Urinary bladder (tissue), 4 donors: ENCODE measurements around the gene EXOC6B. TPM values are rescaled to one million over a fixed set of nuclear protein-coding genes. Genes with fewer than 3 reads are reported as not detected.
A peak's percentile ranks its signal among the peaks of the same experiment; 100 is the strongest.

ENCODE experiments used
- DNase-seq: peaks from one replicate; pipeline ENCODE4 v3.0.0-alpha.2; 2015; ENCODE audit errors: extremely low spot score
- H3K27ac ChIP-seq: one replicate; pipeline ENCODE4 v1.5.1; 2013; ENCODE audit warnings: low read depth, mild to moderate bottlenecking, moderate library complexity
- H3K36me3 ChIP-seq: one replicate; pipeline ENCODE4 v1.6.1; 2013; ENCODE audit warnings: mild to moderate bottlenecking, moderate library complexity; ENCODE audit not compliant: insufficient read depth
- H3K4me1 ChIP-seq: one replicate; pipeline ENCODE4 v1.6.1; 2013; ENCODE audit warnings: mild to moderate bottlenecking, moderate library complexity; ENCODE audit not compliant: insufficient read depth
- H3K4me3 ChIP-seq: one replicate; pipeline ENCODE4 v1.5.1; 2013; ENCODE audit warnings: low read depth, low read length
- WGBS: extraction: QIAGEN DNeasy Blood & Tissue Kit; methylation state at CpG from one replicate; pipeline ENCODE4 v1.1.7; 2013; 5-methylcytosine and 5-hydroxymethylcytosine counted together
- polyA plus RNA-seq: library from polyadenylated mRNA; stranded (reverse); fragments of 200-250 nt; gene quantifications from one replicate; pipeline ENCODE4 v1.2.3, GENCODE V29; 2013
- total RNA-seq: library from RNA; depleted of rRNA; stranded (reverse); fragments of >200 nt; gene quantifications from one replicate; pipeline ENCODE4 v1.2.3, GENCODE V29; 2014
- donor health status: healthy with polysubstance abuse.
- donor health status: healthy.

The EXOC6B gene
- total and polyA plus RNA-seq, 2 donors = 14.5 to 47.6 TPM

DNA sequence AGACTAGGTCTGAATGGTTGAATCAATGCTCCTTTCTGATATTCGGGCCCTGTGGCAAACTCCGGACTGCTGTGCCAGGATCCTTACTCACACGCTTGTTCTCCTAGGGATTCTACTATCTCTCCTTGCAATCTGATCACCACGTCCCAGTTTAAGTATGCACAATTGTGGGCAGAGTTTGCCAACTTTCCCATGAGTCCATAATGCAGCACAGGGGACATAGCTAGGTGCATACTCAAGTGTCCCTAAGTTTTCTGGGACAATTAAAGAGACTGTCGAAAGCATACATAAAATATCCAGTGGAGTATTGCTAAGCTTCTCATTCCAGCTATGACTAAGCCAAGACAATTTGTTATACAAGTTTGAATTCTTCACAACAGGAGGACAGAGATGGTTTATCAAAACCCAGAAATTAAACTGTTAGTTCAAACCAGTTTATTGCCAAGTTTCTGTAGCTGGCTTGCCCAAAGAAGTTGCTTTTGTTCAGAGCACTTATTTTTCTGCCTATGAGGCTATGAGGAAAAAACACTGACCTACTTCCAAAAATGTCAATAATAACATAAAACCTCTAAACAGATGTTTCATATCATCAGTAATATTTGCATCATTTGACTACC is 136.1 kb downstream of the EXOC6B start:
- H3K4me3 ChIP-seq = no peak overlapping the region
- no peaks in the 10 kb centered on the region for H3K4me1 ChIP-seq
- DNase-seq = no peak
- no peak overlapping the region for H3K27ac ChIP-seq
- WGBS = 52% methylated on average over 5 of the region's 5 CpGs
- H3K36me3 ChIP-seq = no peaks in the 10 kb centered on the region

DNA sequence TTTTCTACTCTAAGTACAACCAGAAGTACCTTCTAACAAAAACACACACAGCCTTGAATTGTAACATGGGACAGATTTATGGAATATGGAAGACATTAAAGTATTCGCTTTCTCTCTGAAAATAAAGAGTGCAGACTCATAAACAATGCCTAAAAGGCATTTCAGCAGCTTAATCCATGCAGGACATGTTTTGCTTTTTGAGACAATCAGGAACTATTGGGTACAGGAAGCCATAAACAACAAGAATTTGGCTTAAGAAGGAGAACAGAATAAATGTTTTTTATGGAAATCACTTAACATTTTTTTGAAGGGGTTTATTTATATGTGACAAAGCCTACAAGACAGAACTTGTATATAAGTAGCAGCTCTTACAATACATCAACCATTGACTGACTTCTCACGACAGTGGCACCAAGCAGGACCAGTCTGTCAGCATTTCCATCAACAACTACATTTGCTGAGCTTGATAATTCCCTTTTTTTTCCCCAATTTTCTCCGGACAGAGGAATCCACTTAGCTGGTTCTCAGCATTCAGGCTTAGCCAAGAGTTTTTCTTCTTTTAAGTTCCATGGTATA is 140.1 kb downstream of the EXOC6B start:
- no peaks in the 10 kb centered on the region for H3K4me1 ChIP-seq
- H3K27ac ChIP-seq = no peak overlapping the region
- DNase-seq = peak; percentile 28
- WGBS = 65% methylated on average over 3 of the region's 3 CpGs
- no peaks in the 10 kb centered on the region for H3K36me3 ChIP-seq
- H3K4me3 ChIP-seq = no peak overlapping the region

DNA sequence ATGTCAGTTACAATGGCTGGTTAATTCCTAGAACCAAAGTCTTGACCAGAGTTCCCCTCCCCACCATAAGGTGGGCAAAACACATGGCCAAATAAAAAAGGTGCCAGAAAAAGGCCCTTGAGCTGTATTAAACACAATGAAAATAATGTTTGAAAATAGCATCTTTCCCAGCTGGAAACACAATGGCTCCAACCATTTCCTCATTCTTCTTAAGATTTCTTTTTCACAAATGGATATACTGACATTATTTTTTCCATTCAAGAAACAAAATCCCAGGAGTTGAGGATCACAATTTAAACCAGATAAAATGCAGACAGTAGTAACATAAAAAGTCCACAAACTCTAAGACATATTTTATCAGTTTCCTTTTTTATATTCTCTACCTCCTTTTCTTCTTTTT is 143.8 kb downstream of the EXOC6B start:
- H3K27ac ChIP-seq = no peak overlapping the region
- H3K4me1 ChIP-seq = no peaks in the 10 kb centered on the region
- DNase-seq = no peak
- no peaks in the 10 kb centered on the region for H3K36me3 ChIP-seq
- H3K4me3 ChIP-seq = no peak overlapping the region

DNA sequence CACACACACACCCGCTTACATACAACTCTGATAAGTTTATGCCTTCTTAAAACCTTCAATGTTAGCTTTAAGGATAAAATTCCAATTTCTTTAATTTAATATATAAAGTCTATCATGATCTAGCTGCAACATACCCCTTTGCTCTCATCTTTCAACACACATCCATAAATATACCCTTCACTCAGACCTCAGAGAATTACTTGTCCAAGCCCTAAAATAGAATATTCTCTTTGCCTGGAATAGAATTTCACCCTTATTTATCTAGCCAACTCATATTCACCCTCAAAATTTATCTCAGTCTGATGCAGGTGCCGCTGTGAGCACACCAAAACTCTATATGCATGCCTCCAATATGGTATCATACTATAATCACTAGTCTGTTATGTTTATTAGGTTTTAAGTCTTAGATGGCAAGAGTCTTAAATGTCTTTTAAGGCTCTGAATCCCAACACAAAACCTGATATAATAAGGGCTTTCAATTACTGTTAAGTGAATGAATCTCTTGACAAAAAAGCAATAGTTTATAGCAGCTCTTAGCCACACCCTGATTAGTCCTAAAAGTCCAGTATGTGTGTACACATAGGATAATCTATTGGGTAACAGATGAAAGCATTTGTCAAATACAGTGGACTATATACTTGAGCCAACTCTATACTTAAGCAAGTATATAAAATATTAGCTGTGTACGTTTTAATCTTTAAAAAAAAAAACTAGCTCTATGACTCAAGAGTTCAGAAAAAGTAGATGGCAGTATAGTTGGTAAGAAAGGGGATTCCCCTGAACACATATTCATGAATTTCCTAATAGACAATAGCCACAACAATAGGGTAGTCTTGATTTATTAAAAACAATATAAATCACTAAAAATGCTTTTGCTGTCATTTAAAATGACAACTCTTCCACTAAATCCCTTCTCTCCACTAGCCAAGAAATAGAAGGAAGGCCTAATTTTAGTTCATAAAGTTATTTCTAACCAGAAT is 144.5 kb downstream of the EXOC6B start:
- Histone ChIP-seq H3K4me1 (no peaks in the 10 kb centered on the region), H3K36me3 (no peaks in the 10 kb centered on the region), H3K4me3 (no peak overlapping the region), H3K27ac (no peak overlapping the region)
- no peak for DNase-seq
- WGBS = 74% methylated on average over 3 of the region's 3 CpGs

DNA sequence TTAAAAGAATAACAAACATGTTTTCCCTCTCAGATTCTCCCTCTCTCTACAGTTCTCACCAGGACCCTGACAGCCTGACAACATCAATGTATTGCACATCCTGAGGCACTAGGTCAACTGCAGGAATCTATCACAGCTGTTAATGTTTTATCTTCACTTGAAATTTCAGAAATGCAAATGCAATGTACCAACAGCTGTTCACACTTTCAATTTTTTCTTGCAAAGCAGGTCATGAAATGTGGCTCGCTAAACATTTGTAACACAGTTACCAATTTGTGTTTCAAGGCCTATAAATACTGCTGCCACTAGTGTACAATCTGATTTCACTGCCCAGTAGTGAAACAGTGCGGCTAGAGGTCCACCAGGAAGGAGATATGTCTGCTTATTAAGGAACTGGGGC is 147.8 kb downstream of the EXOC6B start:
- DNase-seq = no peak
- H3K4me3 ChIP-seq = no peak overlapping the region
- no peaks in the 10 kb centered on the region for H3K36me3 ChIP-seq
- 79% methylated on average over 2 of the region's 2 CpGs for WGBS
- H3K27ac ChIP-seq = no peak overlapping the region
- H3K4me1 ChIP-seq = no peaks in the 10 kb centered on the region

DNA sequence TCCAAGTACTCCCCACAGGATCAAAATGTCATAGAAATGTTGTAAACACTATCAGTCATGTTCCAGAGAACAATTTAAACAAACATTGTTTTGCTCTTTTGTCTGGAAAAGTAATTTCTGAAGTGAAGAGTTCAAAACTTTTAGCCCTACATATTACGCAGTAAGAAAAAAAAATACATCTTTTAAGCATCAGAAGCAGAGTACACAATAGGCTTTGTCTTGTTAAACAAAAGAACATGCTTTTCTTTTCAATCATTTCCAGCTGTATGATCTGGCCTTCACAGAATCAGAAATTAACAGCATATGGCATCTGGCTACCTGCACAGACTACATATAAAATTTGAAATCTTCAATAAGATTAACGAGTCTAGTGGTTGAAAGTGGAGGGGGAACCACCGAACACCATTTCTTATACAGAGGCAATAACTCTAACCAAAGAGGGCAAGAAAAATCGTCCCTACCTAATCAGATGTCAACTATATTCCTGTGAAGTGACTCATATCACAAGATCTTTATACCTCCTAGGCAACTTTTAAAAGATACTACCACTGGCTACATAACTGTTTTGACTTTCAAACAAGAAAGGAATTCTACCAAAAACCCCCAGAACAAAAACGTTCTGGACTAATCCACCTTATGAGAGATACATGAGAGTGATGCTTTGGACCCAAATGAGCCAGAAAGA is 149.3 kb downstream of the EXOC6B start:
- 66% methylated on average over 5 of the region's 5 CpGs for WGBS
- H3K36me3 ChIP-seq = no peaks in the 10 kb centered on the region
- DNase-seq = no peak
- H3K27ac ChIP-seq = no peak overlapping the region
- H3K4me1 ChIP-seq = no peaks in the 10 kb centered on the region
- no peak overlapping the region for H3K4me3 ChIP-seq

DNA sequence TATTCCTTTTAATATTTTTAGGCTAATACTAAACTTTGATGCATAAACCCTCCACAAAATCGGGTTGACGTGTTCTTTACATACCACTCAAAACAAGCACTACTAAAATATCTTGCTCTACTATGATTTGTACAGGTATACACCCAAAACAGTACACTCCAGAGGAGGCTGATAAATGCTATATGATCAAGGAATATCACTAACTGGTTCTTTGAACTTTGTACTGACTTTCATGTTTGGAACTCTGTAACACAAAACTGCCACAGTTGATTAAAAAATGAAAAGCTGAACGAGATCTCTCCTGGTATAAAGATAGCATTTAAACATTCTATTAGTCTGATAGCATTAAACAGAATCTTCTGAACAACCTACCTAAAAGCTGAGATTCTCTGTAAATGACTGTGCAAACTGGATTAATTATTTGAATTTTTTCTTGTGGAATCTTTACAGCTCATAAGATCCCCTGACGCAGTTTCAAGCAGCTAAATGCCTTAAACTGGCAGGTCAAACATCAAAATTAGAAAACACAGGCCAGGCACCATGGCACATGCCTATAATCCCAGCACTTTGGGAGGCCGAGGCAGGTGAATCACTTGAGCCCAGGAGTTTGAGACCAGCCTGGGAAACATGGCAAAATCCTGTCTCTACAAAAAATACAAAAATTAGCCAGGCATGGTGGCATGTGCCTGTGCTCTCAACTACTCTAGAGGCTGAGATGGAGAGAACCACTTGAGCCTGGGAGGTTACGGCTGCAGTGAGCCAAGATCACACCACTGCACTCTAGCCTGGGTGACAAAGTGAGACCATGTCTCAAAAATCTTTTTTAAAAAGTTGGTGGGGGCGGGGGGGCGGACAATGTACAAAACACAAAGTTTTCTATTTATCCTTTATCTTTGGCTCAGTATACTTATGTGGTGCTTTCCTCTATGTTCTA is 150.6 kb downstream of the EXOC6B start:
- no peak for DNase-seq
- Histone ChIP-seq H3K27ac (no peak overlapping the region), H3K36me3 (no peaks in the 10 kb centered on the region), H3K4me3 (no peak overlapping the region), H3K4me1 (no peaks in the 10 kb centered on the region)
- 91% methylated on average over 8 of the region's 8 CpGs for WGBS

DNA sequence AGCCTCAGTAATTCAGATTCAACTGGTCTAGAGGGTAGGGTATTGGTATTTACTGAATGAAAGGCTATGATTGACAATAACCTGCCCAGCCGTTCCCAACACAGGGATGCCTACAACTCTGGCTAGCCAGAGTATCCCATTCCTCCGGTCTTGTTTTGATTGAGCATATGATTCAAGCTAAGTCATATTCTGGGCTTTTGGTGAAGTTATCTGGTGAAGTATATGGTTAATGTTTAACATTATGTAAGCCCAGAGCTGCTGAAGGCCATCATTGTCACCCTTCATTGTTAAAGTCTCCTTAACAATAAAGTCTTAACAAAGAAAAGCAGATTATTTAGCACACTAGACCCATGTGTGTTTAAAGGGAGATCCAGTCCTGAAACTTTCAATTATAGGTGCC is 152.6 kb downstream of the EXOC6B start:
- WGBS = 90% methylated on average over 2 of the region's 2 CpGs
- H3K4me3 ChIP-seq = no peak overlapping the region
- no peak for DNase-seq
- no peaks in the 10 kb centered on the region for H3K36me3 ChIP-seq
- H3K27ac ChIP-seq = no peak overlapping the region
- H3K4me1 ChIP-seq = no peaks in the 10 kb centered on the region

DNA sequence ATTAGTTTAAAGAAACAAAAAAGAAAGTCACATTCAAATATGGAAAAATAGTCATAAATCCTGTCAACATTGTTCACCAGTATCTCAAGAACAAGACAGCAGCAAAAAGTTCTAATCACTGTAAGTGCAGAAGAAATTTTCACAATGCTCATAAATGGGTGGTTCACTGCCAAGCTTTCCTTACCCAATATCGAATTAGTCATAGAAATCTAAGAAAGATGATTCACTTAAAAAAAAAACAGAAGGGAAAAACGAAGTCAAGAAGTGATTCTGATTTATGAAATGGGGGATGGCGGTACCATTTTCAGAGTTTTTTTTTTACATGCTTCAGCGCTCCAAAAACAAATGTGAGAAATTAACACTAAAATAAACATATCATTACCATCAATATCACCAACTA is 156.7 kb downstream of the EXOC6B start:
- Histone ChIP-seq H3K27ac (no peak overlapping the region), H3K36me3 (no peaks in the 10 kb centered on the region), H3K4me3 (no peak overlapping the region), H3K4me1 (no peaks in the 10 kb centered on the region)
- DNase-seq = no peak
- WGBS = 82% methylated on average over 4 of the region's 4 CpGs

DNA sequence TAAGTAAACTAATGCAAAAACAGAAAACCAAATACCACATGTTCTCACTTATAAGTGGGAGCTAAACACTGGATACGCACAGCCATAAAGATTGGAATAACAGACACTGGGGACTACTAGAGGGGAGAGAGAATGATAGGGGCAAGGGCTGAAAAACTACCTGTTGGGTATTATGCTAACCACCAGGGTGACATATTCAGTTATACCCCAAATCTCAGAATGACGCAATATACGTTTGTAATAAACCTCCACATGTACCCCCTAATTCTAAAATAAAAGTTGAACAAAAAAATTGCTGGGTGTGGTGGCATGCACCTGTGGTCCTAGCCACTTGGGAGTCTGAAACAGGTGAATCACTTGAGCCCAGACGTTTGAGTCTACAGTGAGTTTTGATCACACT is 157.2 kb downstream of the EXOC6B start:
- no peak overlapping the region for H3K27ac ChIP-seq
- no peaks in the 10 kb centered on the region for H3K36me3 ChIP-seq
- no peak for DNase-seq
- H3K4me1 ChIP-seq = no peaks in the 10 kb centered on the region
- no peak overlapping the region for H3K4me3 ChIP-seq
- 96% methylated on average over 4 of the region's 4 CpGs for WGBS

DNA sequence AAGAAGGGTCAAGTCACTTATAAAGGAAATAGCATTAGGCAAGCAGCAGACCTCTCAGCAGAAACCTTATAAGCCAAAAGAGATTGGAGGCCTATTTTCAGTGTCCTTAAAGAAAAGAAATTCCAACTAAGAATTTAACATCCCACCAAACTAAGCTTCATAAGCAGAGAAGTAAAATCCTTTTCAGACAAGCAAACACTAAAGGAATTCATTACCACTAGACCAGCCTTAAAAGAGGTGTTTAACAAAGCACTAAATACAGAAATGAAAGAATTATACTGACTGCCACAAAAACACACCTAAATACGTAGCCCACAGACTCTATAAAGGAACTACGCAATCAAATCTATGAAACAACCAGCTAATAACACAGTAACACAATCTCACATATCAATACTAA is 160.4 kb downstream of the EXOC6B start:
- Histone ChIP-seq H3K36me3 (no peaks in the 10 kb centered on the region), H3K4me3 (no peak overlapping the region), H3K4me1 (no peaks in the 10 kb centered on the region), H3K27ac (no peak overlapping the region)
- DNase-seq = no peak
- WGBS = 98% methylated on average over 2 of the region's 2 CpGs

DNA sequence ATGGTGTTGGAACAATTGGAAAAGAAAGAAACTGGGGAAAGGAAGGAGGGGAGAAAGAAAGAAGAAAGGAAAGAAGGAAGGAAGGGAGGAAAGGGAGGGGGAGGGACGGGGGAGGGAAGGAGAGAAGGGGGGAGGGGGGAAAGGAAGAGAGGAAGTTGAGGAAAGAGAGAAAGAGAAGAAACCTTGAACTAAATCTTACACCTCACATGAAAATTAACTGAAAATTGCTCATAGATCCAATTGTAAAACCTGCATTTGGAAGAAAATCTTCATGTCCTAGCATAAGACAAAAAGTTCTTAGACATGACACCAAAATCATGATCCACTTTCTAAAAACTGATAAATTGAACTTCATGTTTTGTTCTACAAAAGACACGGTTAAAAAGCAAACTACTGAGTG is 163.8 kb downstream of the EXOC6B start:
- WGBS = 82% methylated on average over 2 of the region's 2 CpGs
- no peaks in the 10 kb centered on the region for H3K4me1 ChIP-seq
- no peak overlapping the region for H3K27ac ChIP-seq
- DNase-seq = no peak
- no peaks in the 10 kb centered on the region for H3K36me3 ChIP-seq
- no peak overlapping the region for H3K4me3 ChIP-seq

DNA sequence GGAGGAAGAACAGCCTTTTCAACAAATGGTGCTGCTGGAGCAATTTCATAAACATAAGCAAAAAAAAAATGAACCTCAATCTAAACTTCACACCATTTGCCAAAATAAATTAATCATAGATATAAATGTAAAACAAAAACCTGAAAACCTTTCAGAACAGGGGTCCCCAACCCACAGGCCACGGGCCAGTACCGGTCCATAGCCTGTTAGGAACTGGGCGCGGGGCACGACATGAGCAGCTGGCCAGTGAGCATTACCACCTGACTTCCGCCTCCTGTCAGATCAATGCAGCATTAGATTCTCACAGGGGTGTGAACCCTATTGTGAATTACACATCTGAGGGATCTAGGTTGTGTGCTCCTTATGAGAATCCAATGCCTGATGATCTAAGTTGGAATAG is 176.0 kb downstream of the EXOC6B start:
- 96% methylated on average over 6 of the region's 6 CpGs for WGBS
- DNase-seq = no peak
- H3K27ac ChIP-seq = no peak overlapping the region
- H3K4me3 ChIP-seq = no peak overlapping the region
- H3K36me3 ChIP-seq = no peaks in the 10 kb centered on the region
- H3K4me1 ChIP-seq = no peaks in the 10 kb centered on the region
